ENCODE measurements around the gene COL23A1.

Gene COL23A1

GRCh38 chr5:178227138-178227659 is 363.0 kb downstream of the COL23A1 start:
- no peaks in the 10 kb centered on the region for H3K9me3 ChIP-seq (ENCODE audit: control insufficient read depth, insufficient read depth, low read depth, low read length)
- ChIA-PET POLR2A (interaction anchor here (5.1 kb wide), 1 partner anchor 23 kb away, joined by 20 read pairs; the partner anchor contains the start of gene HNRNPAB), CTCF (no interaction called here)
- H3K4me1 ChIP-seq (ENCODE audit: control insufficient read depth, insufficient read depth, low read length), result no peaks in the 10 kb centered on the region
- TF ChIP-seq ZNF341 (tag by site-specific recombination; IDR thresholded peaks at IDR 0.05; ENCODE audit: low read depth) (no peak), ZNF548 (tag by site-specific recombination; IDR thresholded peaks at IDR 0.05) (peak; percentile 98)
- H3K4me3 ChIP-seq (ENCODE audit: low read depth, low read length), result no peak overlapping the region
- H3K36me3 ChIP-seq (ENCODE audit: control insufficient read depth in 2 of 2, insufficient read depth in 1 of 2, low read length in 2 of 2), result peaks cover 15 to 88% of the 10 kb centered on the region in 2 experiments; a peak in 2 of 3 replicates
- H3K27ac ChIP-seq (ENCODE audit: extremely low read depth, low read depth, low read length), result no peak overlapping the region

- peaks cover 19 to 92% of the 10 kb centered on the region in 2 experiments; a peak in 2 of 3 replicates for H3K36me3 ChIP-seq (ENCODE audit: control insufficient read depth in 2 of 2, insufficient read depth in 1 of 2, low read length in 2 of 2)
Observed at GRCh38 chr5:178225174-178225573, 365.0 kb downstream of the COL23A1 start.

More at GRCh38 chr5:178225174-178225573, 365.0 kb downstream of the COL23A1 start:
- Histone ChIP-seq H3K9me3 (ENCODE audit: control insufficient read depth, insufficient read depth, low read depth, low read length) (no peaks in the 10 kb centered on the region), H3K4me1 (ENCODE audit: control insufficient read depth, insufficient read depth, low read length) (no peaks in the 10 kb centered on the region), H3K27ac (ENCODE audit: extremely low read depth, low read depth, low read length) (no peak overlapping the region), H3K4me3 (ENCODE audit: low read depth, low read length) (no peak overlapping the region)
- ChIA-PET CTCF (no interaction called here), POLR2A (interaction anchor here (1.6 to 5.1 kb wide), 2 partner anchors 21 to 72 kb away, joined by 4 to 20 read pairs; partner anchors contain the start of genes HNRNPAB and NHP2)
- TF ChIP-seq ZIC2 (tag by site-specific recombination; IDR thresholded peaks at IDR 0.05) (no peak), ZNF843 (tag by site-specific recombination; IDR thresholded peaks at IDR 0.05) (no peak), ZBTB17 (tag by site-specific recombination; IDR thresholded peaks at IDR 0.05) (no peak), ZNF366 (tag by site-specific recombination; conservative IDR thresholded peaks at IDR 0.05) (no peak), ZNF449 (tag by site-specific recombination; IDR thresholded peaks at IDR 0.05) (no peak), PRDM6 (tag by site-specific recombination; IDR thresholded peaks at IDR 0.05) (no peak), ELK4 (IDR thresholded peaks at IDR 0.05; ENCODE audit: borderline replicate concordance, low read depth, low read length) (no peak), ZNF341 (tag by site-specific recombination; IDR thresholded peaks at IDR 0.05; ENCODE audit: low read depth) (no peak), ZBTB21 (tag by site-specific recombination; IDR thresholded peaks at IDR 0.05) (no peak), ZNF629 (tag by site-specific recombination; IDR thresholded peaks at IDR 0.05) (no peak), GFI1B (tag by site-specific recombination; IDR thresholded peaks at IDR 0.05) (no peak), ZNF138 (tag by site-specific recombination; IDR thresholded peaks at IDR 0.05; ENCODE audit: borderline replicate concordance) (no peak), ZNF704 (tag by site-specific recombination; IDR thresholded peaks at IDR 0.05) (no peak), ZNF169 (tag by site-specific recombination; IDR thresholded peaks at IDR 0.05) (no peak), ZNF24 (tag by site-specific recombination; IDR thresholded peaks at IDR 0.05) (no peak), ZNF26 (tag by site-specific recombination; IDR thresholded peaks at IDR 0.05) (no peak), SETDB1 (IDR thresholded peaks at IDR 0.05; ENCODE audit: insufficient read length, low read length) (no peak), ZNF530 (tag by site-specific recombination; IDR thresholded peaks at IDR 0.05; ENCODE audit: low read depth) (no peak), ZEB2 (tag by site-specific recombination; IDR thresholded peaks at IDR 0.05) (no peak)

All from HEK293 (cell line).